A549 (cell line): ENCODE measurements around the gene TRERF1. TPM values are rescaled to one million over a fixed set of nuclear protein-coding genes. Genes with fewer than 3 reads are reported as not detected.

Experiments used
- ATAC-seq, 2 experiments: fragments of 200-7000 bp in 1 of 2; fragments of >200 bp in 1 of 2; cut with Nextera tagmentation in 1 of 2; cut with Tn5 transposase in 1 of 2; 3 replicates each; pipeline versions ENCODE4 v1.8.0 to v1.9.1; 2018 to 2020; ENCODE audit warnings: mild to moderate bottlenecking in 1 of 2, moderate library complexity in 1 of 2
- CTCF ChIA-PET: fragments of 300-600 bp; sonication (Branson Sonifier 250); formaldehyde crosslinking; extraction: SDS; loops from one replicate; lab custom pipeline; 2021; ENCODE audit warnings: antibody characterized with exemption, inconsistent platforms; lab: Yijun Ruan, JAX
- POLR2A ChIA-PET: fragments of 350-600 bp; formaldehyde crosslinking; extraction: SDS; loops from one replicate; lab custom pipeline; 2021; ENCODE audit warnings: antibody characterized with exemption, inconsistent platforms; lab: Yijun Ruan, JAX
- DNase-seq, 2 experiments: peaks; one replicate each; pipeline versions ENCODE4 v3.0.0 to v3.0.0-alpha.2; 2011 to 2016; ENCODE audit warnings: low read depth in 1 of 2, low spot score in 1 of 2
- FAIRE-seq: peaks from 2 replicates; lab custom pipeline; 2011; peaks lifted over from hg19 to GRCh38; lab: Jason Lieb, UNC
- H3K27ac ChIP-seq, 2 experiments: fragments of >200 bp; sonication (Bioruptor Twin); formaldehyde crosslinking; 3 replicates each; pipeline ENCODE4 v1.5.1; 2016 to 2017
- H3K4me1 ChIP-seq: fragments of >200 bp; sonication (Bioruptor Twin); formaldehyde crosslinking; 3 replicates; pipeline ENCODE4 v1.6.1; 2016
- H3K4me2 ChIP-seq: fragments of >200 bp; sonication (Bioruptor Twin); formaldehyde crosslinking; 3 replicates; pipeline ENCODE4 v1.6.1; 2016
- H3K4me3 ChIP-seq: fragments of >200 bp; sonication (Bioruptor Twin); formaldehyde crosslinking; 3 replicates; pipeline ENCODE4 v1.5.1; 2016
- H3K9me3 ChIP-seq: fragments of >200 bp; sonication (Bioruptor Twin); formaldehyde crosslinking; 3 replicates; pipeline ENCODE4 v1.6.1; 2016
- CBX2 ChIP-seq: fragments of 200-600 bp; sonication (generic); IDR thresholded peaks from 2 replicates; pipeline ENCODE4 v1.6.1; 2016; ENCODE audit warnings: low read depth, mild to moderate bottlenecking, borderline replicate concordance
- CBX8 ChIP-seq: fragments of 200-600 bp; sonication (generic); IDR thresholded peaks from 2 replicates; pipeline ENCODE4 v1.6.1; 2016
- CHD2 ChIP-seq: fragments of 150-350 bp; IDR thresholded peaks from 2 replicates; pipeline ENCODE4 v1.6.1; 2014; ENCODE audit warnings: low read length; ENCODE audit not compliant: partially characterized antibody
- EHF ChIP-seq: fragments of 250-450 bp; sonication (Bioruptor Pico); IDR thresholded peaks from 2 replicates; pipeline ENCODE4 v1.5.0; 2020; ENCODE audit warnings: mild to moderate bottlenecking
- ESRRA ChIP-seq: fragments of 150-350 bp; IDR thresholded peaks from 2 replicates; pipeline ENCODE4 v1.6.1; 2014; ENCODE audit warnings: mild to moderate bottlenecking, low read length, borderline replicate concordance
- FOSB ChIP-seq: fragments of 250-450 bp; sonication (Bioruptor Pico); IDR thresholded peaks from 2 replicates; pipeline ENCODE4 v1.5.0; 2020; ENCODE audit warnings: mild to moderate bottlenecking, moderate library complexity
- FOSL2 ChIP-seq, 2 experiments: fragments of 450-650 bp in 1 of 2; fragments of >200 bp in 1 of 2; sonication (Bioruptor Twin) in 1 of 2; formaldehyde crosslinking; IDR thresholded peaks; 2 replicates each; pipeline versions ENCODE4 v1.5.0 to v1.6.1; 2016 to 2020; ENCODE audit warnings: mild to moderate bottlenecking in 1 of 2, moderate library complexity in 1 of 2
- HDAC2 ChIP-seq: fragments of 200-600 bp; sonication (generic); IDR thresholded peaks from 2 replicates; pipeline ENCODE4 v1.6.1; 2016
- HEYL ChIP-seq: fragments of 250-450 bp; sonication (Bioruptor Pico); IDR thresholded peaks from 2 replicates; pipeline ENCODE4 v1.8.0; 2021; ENCODE audit warnings: mild to moderate bottlenecking, moderate library complexity
- HOXB13 ChIP-seq: fragments of 250-450 bp; sonication (Bioruptor Pico); IDR thresholded peaks from 2 replicates; pipeline ENCODE4 v1.5.0; 2020; ENCODE audit warnings: low read depth, mild to moderate bottlenecking, moderate library complexity
- JUN ChIP-seq, 2 experiments: fragments of >200 bp; sonication (Bioruptor Twin); formaldehyde crosslinking; IDR thresholded peaks; 2 replicates in 1 of 2; 3 replicates in 1 of 2; pipeline ENCODE4 v1.6.1; 2016 to 2017
- KDM5A ChIP-seq: fragments of 200-600 bp; sonication (generic); IDR thresholded peaks from 2 replicates; pipeline ENCODE4 v1.6.1; 2016; ENCODE audit warnings: antibody characterized with exemption, mild to moderate bottlenecking
- NFE2L2 ChIP-seq: fragments of 150-350 bp; conservative IDR thresholded peaks from 2 replicates; pipeline ENCODE4 v1.6.1; 2014; ENCODE audit warnings: low read length
- PHF8 ChIP-seq: fragments of 200-600 bp; sonication (generic); IDR thresholded peaks from 2 replicates; pipeline ENCODE4 v1.6.1; 2016; ENCODE audit warnings: low read depth, mild to moderate bottlenecking, antibody characterized with exemption, moderate library complexity, borderline replicate concordance
- POLR2A ChIP-seq: IDR thresholded peaks from 2 replicates; pipeline ENCODE4 v1.6.1; 2012; ENCODE audit warnings: mild to moderate bottlenecking, low read length
- RFX5 ChIP-seq: fragments of 450-650 bp; IDR thresholded peaks from 2 replicates; pipeline ENCODE4 v1.7.1; 2014; ENCODE audit warnings: antibody characterized with exemption, mild to moderate bottlenecking, moderate library complexity
- SMC3 ChIP-seq: fragments of >200 bp; sonication (Bioruptor Twin); formaldehyde crosslinking; IDR thresholded peaks from 3 replicates; pipeline ENCODE4 v1.6.1; 2018; ENCODE audit warnings: inconsistent platforms
- TP53 ChIP-seq: fragments of 250-450 bp; sonication (Bioruptor Pico); IDR thresholded peaks from 2 replicates; pipeline ENCODE4 v1.5.0; 2021; ENCODE audit warnings: mild to moderate bottlenecking, moderate library complexity
- ZSCAN20 ChIP-seq: fragments of 250-450 bp; sonication (Bioruptor Pico); IDR thresholded peaks from 2 replicates; pipeline ENCODE4 v1.8.0; 2022; ENCODE audit warnings: mild to moderate bottlenecking, moderate library complexity
- WGBS: methylation state at CpG from one replicate; pipeline ENCODE4 v1.1.6; 2017; ENCODE audit errors: missing lambda C conversion rate; 5-methylcytosine and 5-hydroxymethylcytosine counted together
- polyA plus RNA-seq, 4 experiments: library from polyadenylated mRNA; depleted of rRNA in 3 of 4; stranded (reverse); fragments of >200 nt; fragmentation: RNase III in 1 of 4; extraction: RNeasy Plus Mini Kit Qiagen cat#74134 plus additional on column Dnase treatment in 1 of 4; gene quantifications; 2 replicates in 3 of 4; 3 replicates in 1 of 4; pipeline ENCODE4 v1.2.3, GENCODE V29; 2011 to 2017
- TF ChIP-seq, protein P1 (sequence below): IDR thresholded peaks from 2 replicates; pipeline ENCODE4 v1.6.1; 2012
- TF ChIP-seq, protein P2 (sequence below): fragments of 200-600 bp; sonication (generic); IDR thresholded peaks from 2 replicates; pipeline ENCODE4 v1.6.1; 2016; ENCODE audit warnings: antibody characterized with exemption, mild to moderate bottlenecking, moderate library complexity
- TF ChIP-seq, protein P3 (sequence below): fragments of >200 bp; sonication (Bioruptor Twin); formaldehyde crosslinking; IDR thresholded peaks from 3 replicates; pipeline ENCODE4 v1.6.1; 2016
- TF ChIP-seq, protein P4 (sequence below): fragments of >200 bp; sonication (Bioruptor Twin); formaldehyde crosslinking; IDR thresholded peaks from 2 replicates; pipeline ENCODE4 v1.6.1; 2016
- TF ChIP-seq, protein P5 (sequence below): IDR thresholded peaks from 2 replicates; pipeline ENCODE4 v1.6.1; 2012

TRERF1 gene
- polyA plus RNA-seq, 2 of the 4 experiments (the other 2 are of a cell fraction), result 2.4 to 3.5 TPM

DNA sequence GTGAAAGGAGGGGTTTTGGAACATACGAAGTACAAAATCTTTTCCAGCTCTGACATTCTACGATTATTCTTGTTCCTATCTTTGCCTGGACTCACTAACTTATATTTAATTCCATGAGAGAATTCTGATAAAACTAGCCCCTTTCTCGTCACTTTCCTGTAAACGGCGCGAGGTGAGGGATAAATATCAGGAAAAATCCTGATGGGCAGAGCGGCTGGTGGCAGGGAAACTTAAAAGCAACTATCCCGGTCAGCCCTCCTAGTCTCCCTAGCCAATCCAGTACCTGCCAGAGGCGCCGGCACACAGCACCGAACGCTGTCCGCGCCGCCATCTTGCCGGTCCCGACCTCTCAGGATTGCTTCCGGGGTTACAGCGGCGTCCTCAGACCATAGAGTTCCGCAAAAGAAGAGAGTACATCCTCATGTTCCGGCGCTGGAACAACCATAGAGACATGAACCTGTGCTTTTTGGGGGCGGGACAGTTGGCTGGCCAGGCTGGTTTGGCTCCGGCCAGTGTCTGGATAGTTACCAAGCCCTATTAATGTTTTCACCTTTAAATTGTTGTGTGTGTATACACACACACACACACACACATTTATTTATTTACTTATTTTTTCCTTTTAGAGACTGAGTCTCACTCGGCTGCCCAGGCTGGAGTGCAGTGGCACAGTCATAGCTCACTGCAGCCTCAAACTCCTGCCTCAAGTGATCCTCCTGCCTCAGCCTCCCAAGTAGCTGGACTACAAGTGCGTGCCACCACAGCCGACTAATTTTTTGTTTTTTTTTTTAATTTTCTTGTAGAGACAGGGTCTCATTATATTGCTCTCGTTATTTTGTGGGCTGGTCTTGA is 234.0 kb downstream of the TRERF1 start, which contains the start of gene MRPS10:
Gene MRPS10 (minus strand): TSS at position 343 of the 849 bp plus-strand sequence. CDS start 12 bp downstream, at position 331.
- peak within 1 kb of the TSS; percentile 92 to 97 for H3K27ac ChIP-seq
- DNase-seq (peak; percentile 85 to 95), ATAC-seq (peak; percentile 99), FAIRE-seq (no peak)
- 9% methylated on average over 26 of the region's 29 CpGs for WGBS
- TF ChIP-seq, protein P1, sequence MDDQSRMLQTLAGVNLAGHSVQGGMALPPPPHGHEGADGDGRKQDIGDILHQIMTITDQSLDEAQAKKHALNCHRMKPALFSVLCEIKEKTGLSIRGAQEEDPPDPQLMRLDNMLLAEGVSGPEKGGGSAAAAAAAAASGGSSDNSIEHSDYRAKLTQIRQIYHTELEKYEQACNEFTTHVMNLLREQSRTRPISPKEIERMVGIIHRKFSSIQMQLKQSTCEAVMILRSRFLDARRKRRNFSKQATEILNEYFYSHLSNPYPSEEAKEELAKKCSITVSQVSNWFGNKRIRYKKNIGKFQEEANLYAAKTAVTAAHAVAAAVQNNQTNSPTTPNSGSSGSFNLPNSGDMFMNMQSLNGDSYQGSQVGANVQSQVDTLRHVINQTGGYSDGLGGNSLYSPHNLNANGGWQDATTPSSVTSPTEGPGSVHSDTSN, result no peak
- TF ChIP-seq PHF8 (no peak; the same call in 1 of the 2 replicates), POLR2A (peak; percentile 66), SMC3 (0 out of 3 replicates have a peak, but pooled peaks have one; percentile 6), CHD2 (no peak), CBX8 (no peak), CBX2 (no peak), FOSL2 (IDR thresholded peaks at IDR 0.05) (no peak), FOSL2 (CRISPR knock-in tag; IDR thresholded peaks at IDR 0.05) (no peak), FOSB (CRISPR knock-in tag) (no peak), HOXB13 (CRISPR knock-in tag) (no peak), NFE2L2 (no peak), KDM5A (peak; percentile 84), ESRRA (no peak), HEYL (no peak), RFX5 (no peak), ZSCAN20 (CRISPR knock-in tag) (no peak), HDAC2 (no peak), EHF (CRISPR knock-in tag) (no peak), TP53 (CRISPR knock-in tag) (no peak), JUN (IDR thresholded peaks at IDR 0.05) (peak; percentile 46 to 82; a peak in 4 of 5 replicates)
- TF ChIP-seq, protein P2, sequence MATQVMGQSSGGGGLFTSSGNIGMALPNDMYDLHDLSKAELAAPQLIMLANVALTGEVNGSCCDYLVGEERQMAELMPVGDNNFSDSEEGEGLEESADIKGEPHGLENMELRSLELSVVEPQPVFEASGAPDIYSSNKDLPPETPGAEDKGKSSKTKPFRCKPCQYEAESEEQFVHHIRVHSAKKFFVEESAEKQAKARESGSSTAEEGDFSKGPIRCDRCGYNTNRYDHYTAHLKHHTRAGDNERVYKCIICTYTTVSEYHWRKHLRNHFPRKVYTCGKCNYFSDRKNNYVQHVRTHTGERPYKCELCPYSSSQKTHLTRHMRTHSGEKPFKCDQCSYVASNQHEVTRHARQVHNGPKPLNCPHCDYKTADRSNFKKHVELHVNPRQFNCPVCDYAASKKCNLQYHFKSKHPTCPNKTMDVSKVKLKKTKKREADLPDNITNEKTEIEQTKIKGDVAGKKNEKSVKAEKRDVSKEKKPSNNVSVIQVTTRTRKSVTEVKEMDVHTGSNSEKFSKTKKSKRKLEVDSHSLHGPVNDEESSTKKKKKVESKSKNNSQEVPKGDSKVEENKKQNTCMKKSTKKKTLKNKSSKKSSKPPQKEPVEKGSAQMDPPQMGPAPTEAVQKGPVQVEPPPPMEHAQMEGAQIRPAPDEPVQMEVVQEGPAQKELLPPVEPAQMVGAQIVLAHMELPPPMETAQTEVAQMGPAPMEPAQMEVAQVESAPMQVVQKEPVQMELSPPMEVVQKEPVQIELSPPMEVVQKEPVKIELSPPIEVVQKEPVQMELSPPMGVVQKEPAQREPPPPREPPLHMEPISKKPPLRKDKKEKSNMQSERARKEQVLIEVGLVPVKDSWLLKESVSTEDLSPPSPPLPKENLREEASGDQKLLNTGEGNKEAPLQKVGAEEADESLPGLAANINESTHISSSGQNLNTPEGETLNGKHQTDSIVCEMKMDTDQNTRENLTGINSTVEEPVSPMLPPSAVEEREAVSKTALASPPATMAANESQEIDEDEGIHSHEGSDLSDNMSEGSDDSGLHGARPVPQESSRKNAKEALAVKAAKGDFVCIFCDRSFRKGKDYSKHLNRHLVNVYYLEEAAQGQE, result no peak
- TF ChIP-seq, protein P3, sequence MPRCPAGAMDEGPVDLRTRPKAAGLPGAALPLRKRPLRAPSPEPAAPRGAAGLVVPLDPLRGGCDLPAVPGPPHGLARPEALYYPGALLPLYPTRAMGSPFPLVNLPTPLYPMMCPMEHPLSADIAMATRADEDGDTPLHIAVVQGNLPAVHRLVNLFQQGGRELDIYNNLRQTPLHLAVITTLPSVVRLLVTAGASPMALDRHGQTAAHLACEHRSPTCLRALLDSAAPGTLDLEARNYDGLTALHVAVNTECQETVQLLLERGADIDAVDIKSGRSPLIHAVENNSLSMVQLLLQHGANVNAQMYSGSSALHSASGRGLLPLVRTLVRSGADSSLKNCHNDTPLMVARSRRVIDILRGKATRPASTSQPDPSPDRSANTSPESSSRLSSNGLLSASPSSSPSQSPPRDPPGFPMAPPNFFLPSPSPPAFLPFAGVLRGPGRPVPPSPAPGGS, result 0 out of 3 replicates have a peak, but pooled peaks have one; percentile 41
- TF ChIP-seq, protein P4, sequence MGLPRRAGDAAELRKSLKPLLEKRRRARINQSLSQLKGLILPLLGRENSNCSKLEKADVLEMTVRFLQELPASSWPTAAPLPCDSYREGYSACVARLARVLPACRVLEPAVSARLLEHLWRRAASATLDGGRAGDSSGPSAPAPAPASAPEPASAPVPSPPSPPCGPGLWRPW, result no peak
- TF ChIP-seq, protein P5, sequence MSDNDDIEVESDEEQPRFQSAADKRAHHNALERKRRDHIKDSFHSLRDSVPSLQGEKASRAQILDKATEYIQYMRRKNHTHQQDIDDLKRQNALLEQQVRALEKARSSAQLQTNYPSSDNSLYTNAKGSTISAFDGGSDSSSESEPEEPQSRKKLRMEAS, result peak; percentile 79
- peak within 1 kb of the TSS; percentile 97 for H3K4me2 ChIP-seq
- POLR2A ChIA-PET, result interaction anchor here (0.6 to 2.1 kb wide), 4 partner anchors 12 to 567 kb away, joined by 3 to 7 read pairs (median 4); no protein-coding TSS in a partner anchor
- H3K9me3 ChIP-seq, result no peaks in the 10 kb centered on the region
- peaks cover 34% of the 10 kb centered on the region; the same call in 2 of the 3 replicates for H3K4me1 ChIP-seq
- CTCF ChIA-PET, result interaction anchor here (1.0 to 5.8 kb wide), 5 partner anchors 12 to 330 kb away, joined by 3 to 62 read pairs (median 5); no protein-coding TSS in a partner anchor
- H3K4me3 ChIP-seq, result peak within 1 kb of the TSS; percentile 88
